ENCODE measurements around the gene GPR152. TPM values are rescaled to one million over a fixed set of nuclear protein-coding genes. Genes with fewer than 3 reads are reported as not detected.
"Not testable (repeated sequence)": the region's sequence is repeated elsewhere in the genome, so short reads cannot be mapped to it uniquely, and the experiment has no call there.

The GPR152 gene
- polyA plus RNA-seq, 3 donors from 2014 or later: 0.23 to 2.5 TPM; not detected in 1

GRCh38 chr11:67492801-67493547 lies 40.4 kb upstream of the GPR152 start:
- DNase-seq: no peak
- Mint-ChIP-seq H3K4me1 (peaks cover 3 to 5% of the 10 kb centered on the region in 2 donors), H3K27ac (no peak overlapping the region), H3K27me3 (ENCODE audit: low read depth in 3 of 3) (peaks cover 0 to 1% (median 0%) of the 10 kb centered on the region in 3 donors), H3K4me3 (no peak overlapping the region), H3K9me3 (no peaks in the 10 kb centered on the region), H3K36me3 (peaks cover 0 to 7% (median under 1%) of the 10 kb centered on the region in 3 donors)

GRCh38 chr11:67492069-67492727 lies 39.7 kb upstream of the GPR152 start:
- Mint-ChIP-seq H3K9me3 (no peaks in the 10 kb centered on the region), H3K27me3 (ENCODE audit: low read depth in 3 of 3) (peaks cover 0 to 1% (median 0%) of the 10 kb centered on the region in 3 donors), H3K27ac (no peak overlapping the region), H3K4me1 (peaks cover 10 to 11% of the 10 kb centered on the region in 2 donors), H3K36me3 (peaks cover 0 to 15% (median 5%) of the 10 kb centered on the region in 3 donors), H3K4me3 (no peak overlapping the region)
- DNase-seq: no peak

GRCh38 chr11:67491276-67492068 lies 38.9 kb upstream of the GPR152 start:
- H3K9me3 Mint-ChIP-seq: no peaks in the 10 kb centered on the region
- peaks cover 0 to 15% (median 6%) of the 10 kb centered on the region in 3 donors for H3K36me3 Mint-ChIP-seq
- DNase-seq: no peak
- H3K4me3 Mint-ChIP-seq: no peak overlapping the region
- H3K27me3 Mint-ChIP-seq (ENCODE audit: low read depth in 3 of 3): peaks cover 0 to 1% (median 0%) of the 10 kb centered on the region in 3 donors
- no peak overlapping the region for H3K27ac Mint-ChIP-seq
- peaks cover 16 to 18% of the 10 kb centered on the region in 2 donors for H3K4me1 Mint-ChIP-seq

GRCh38 chr11:67490727-67491065 lies 38.2 kb upstream of the GPR152 start:
- no peaks in the 10 kb centered on the region for H3K9me3 Mint-ChIP-seq
- H3K27ac Mint-ChIP-seq: no peak overlapping the region
- no peak overlapping the region for H3K4me3 Mint-ChIP-seq
- no peak for DNase-seq
- H3K27me3 Mint-ChIP-seq (ENCODE audit: low read depth in 3 of 3): no peaks in the 10 kb centered on the region
- H3K36me3 Mint-ChIP-seq: peaks cover 0 to 15% (median 9%) of the 10 kb centered on the region in 3 donors
- peaks cover 24 to 26% of the 10 kb centered on the region in 2 donors for H3K4me1 Mint-ChIP-seq

GRCh38 chr11:67489885-67490726 lies 37.6 kb upstream of the GPR152 start:
- no peaks in the 10 kb centered on the region for H3K9me3 Mint-ChIP-seq
- H3K4me3 Mint-ChIP-seq: no peak overlapping the region
- no peaks in the 10 kb centered on the region for H3K27me3 Mint-ChIP-seq (ENCODE audit: low read depth in 3 of 3)
- H3K4me1 Mint-ChIP-seq: peaks cover 28 to 31% of the 10 kb centered on the region in 2 donors
- peak overlapping the region in 3 of 6 donors; percentile 55 to 80 (median 58) for H3K27ac Mint-ChIP-seq
- no peak for DNase-seq
- peaks cover 0 to 15% (median 9%) of the 10 kb centered on the region in 3 donors for H3K36me3 Mint-ChIP-seq

GRCh38 chr11:67489203-67489884 lies 36.8 kb upstream of the GPR152 start:
- peak overlapping the region in 2 of 6 donors; percentile 55 to 80 for H3K27ac Mint-ChIP-seq
- DNase-seq: no peak
- H3K27me3 Mint-ChIP-seq (ENCODE audit: low read depth in 3 of 3): peaks cover 0 to 2% (median under 1%) of the 10 kb centered on the region in 3 donors
- H3K4me3 Mint-ChIP-seq: no peak overlapping the region
- peaks cover 0 to 15% (median 9%) of the 10 kb centered on the region in 3 donors for H3K36me3 Mint-ChIP-seq
- no peaks in the 10 kb centered on the region for H3K9me3 Mint-ChIP-seq
- H3K4me1 Mint-ChIP-seq: peaks cover 35 to 38% of the 10 kb centered on the region in 2 donors

- Mint-ChIP-seq H3K27ac (peak overlapping the region; percentile 66 to 90 (median 87)), H3K4me1 (peaks cover 57 to 60% of the 10 kb centered on the region in 2 donors), H3K4me3 (peak overlapping the region; percentile 52 to 82 (median 75)), H3K27me3 (ENCODE audit: low read depth in 3 of 3) (peaks cover 4 to 9% (median 6%) of the 10 kb centered on the region in 3 donors), H3K9me3 (no peaks in the 10 kb centered on the region), H3K36me3 (peaks cover 0 to 15% (median 9%) of the 10 kb centered on the region in 3 donors)
- peak; percentile 27 to 50 (median 40) for DNase-seq
Measured at GRCh38 chr11:67486481-67487195, 34.1 kb upstream of the GPR152 start.

- Mint-ChIP-seq H3K4me1 (peaks cover 57 to 60% of the 10 kb centered on the region in 2 donors), H3K4me3 (peak overlapping the region; percentile 52 to 82 (median 75)), H3K27ac (peak overlapping the region; percentile 66 to 90 (median 87)), H3K36me3 (peaks cover 0 to 15% (median 9%) of the 10 kb centered on the region in 3 donors)
- peak; percentile 17 to 30 (median 19) for DNase-seq
- H3K27me3 Mint-ChIP-seq (ENCODE audit: low read depth in 3 of 3); H3K9me3 Mint-ChIP-seq: not testable (repeated sequence)
Measured at GRCh38 chr11:67485873-67486361, 33.4 kb upstream of the GPR152 start.

GRCh38 chr11:67484847-67485311 lies 32.4 kb upstream of the GPR152 start:
- H3K4me3 Mint-ChIP-seq: peak overlapping the region; percentile 96 to 100 (median 99)
- H3K27ac Mint-ChIP-seq: peak overlapping the region; percentile 96 to 100 (median 100)
- peaks cover 57 to 60% of the 10 kb centered on the region in 2 donors for H3K4me1 Mint-ChIP-seq
- DNase-seq: peak; percentile 20 to 41 (median 20)
- peaks cover 0 to 14% (median 9%) of the 10 kb centered on the region in 3 donors for H3K36me3 Mint-ChIP-seq
- peaks cover 5 to 9% (median 6%) of the 10 kb centered on the region in 3 donors for H3K27me3 Mint-ChIP-seq (ENCODE audit: low read depth in 3 of 3)
- H3K9me3 Mint-ChIP-seq: no peaks in the 10 kb centered on the region

GRCh38 chr11:67483831-67484665 lies 31.5 kb upstream of the GPR152 start:
- peak; percentile 19 to 53 (median 33) for DNase-seq
- peaks cover 5 to 9% (median 6%) of the 10 kb centered on the region in 3 donors for H3K27me3 Mint-ChIP-seq (ENCODE audit: low read depth in 3 of 3)
- peak overlapping the region; percentile 96 to 100 (median 99) for H3K4me3 Mint-ChIP-seq
- peaks cover 0 to 10% (median 9%) of the 10 kb centered on the region in 3 donors for H3K36me3 Mint-ChIP-seq
- H3K9me3 Mint-ChIP-seq: no peaks in the 10 kb centered on the region
- peaks cover 55 to 60% of the 10 kb centered on the region in 2 donors for H3K4me1 Mint-ChIP-seq
- H3K27ac Mint-ChIP-seq: peak overlapping the region; percentile 96 to 100 (median 100)
